ENCODE measurements around the gene OR10R2.

- TF ChIP-seq, protein P1, sequence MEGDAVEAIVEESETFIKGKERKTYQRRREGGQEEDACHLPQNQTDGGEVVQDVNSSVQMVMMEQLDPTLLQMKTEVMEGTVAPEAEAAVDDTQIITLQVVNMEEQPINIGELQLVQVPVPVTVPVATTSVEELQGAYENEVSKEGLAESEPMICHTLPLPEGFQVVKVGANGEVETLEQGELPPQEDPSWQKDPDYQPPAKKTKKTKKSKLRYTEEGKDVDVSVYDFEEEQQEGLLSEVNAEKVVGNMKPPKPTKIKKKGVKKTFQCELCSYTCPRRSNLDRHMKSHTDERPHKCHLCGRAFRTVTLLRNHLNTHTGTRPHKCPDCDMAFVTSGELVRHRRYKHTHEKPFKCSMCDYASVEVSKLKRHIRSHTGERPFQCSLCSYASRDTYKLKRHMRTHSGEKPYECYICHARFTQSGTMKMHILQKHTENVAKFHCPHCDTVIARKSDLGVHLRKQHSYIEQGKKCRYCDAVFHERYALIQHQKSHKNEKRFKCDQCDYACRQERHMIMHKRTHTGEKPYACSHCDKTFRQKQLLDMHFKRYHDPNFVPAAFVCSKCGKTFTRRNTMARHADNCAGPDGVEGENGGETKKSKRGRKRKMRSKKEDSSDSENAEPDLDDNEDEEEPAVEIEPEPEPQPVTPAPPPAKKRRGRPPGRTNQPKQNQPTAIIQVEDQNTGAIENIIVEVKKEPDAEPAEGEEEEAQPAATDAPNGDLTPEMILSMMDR (IDR thresholded peaks at IDR 0.05): no peak
- TF ChIP-seq POLR2A (IDR thresholded peaks at IDR 0.05): no peak
These were observed at the start of gene OR10R2 for GRCh38 chr1:158471920-158472319.

Measured in uterus (tissue), 2 donors.